GM19351 (cell line): ENCODE results near the gene ZFR2.
"Not testable (repeated sequence)": the region's sequence is repeated elsewhere in the genome, so short reads cannot be mapped to it uniquely, and the experiment has no call there.

Source experiments
- ATAC-seq: cut with Tn5 transposase; IDR thresholded peaks from one replicate; pipeline ENCODE4 v1.9.1; 2021; ENCODE audit warnings: mild to moderate bottlenecking, moderate library complexity; ENCODE audit not compliant: unreplicated experiment

Gene ZFR2

GRCh38 chr19:3874695-3875094, 5.9 kb upstream of the ZFR2 start:
- not testable (repeated sequence) for ATAC-seq

DNA sequence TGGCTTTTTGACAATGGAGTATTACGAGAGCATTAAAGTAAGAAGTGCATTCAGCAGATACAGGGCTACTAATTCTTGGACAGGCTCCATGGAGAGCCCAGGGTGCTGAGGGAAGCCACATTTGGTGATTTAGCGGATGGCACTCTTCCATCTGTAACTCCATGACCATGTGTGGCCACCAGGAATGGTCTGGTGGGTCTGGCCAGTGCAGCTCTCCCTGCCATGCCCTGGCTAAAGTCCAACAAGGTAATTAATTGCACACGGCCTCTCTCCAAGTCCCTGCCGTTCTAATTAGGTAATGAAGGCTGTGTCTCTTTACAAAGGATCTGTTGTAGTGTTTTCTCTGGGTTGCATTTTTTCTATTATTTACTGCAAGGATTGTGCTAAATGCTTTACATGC, 4.3 kb upstream of the ZFR2 start:
- no peak for ATAC-seq

- no peak for ATAC-seq
Observed at GRCh38 chr19:3867971-3868769, 668 bp downstream of the ZFR2 start.

- no peak for ATAC-seq
Observed at GRCh38 chr19:3866910-3867638, 1.8 kb downstream of the ZFR2 start.

- ATAC-seq: no peak
Observed at GRCh38 chr19:3863648-3864047, 5.2 kb downstream of the ZFR2 start.

DNA sequence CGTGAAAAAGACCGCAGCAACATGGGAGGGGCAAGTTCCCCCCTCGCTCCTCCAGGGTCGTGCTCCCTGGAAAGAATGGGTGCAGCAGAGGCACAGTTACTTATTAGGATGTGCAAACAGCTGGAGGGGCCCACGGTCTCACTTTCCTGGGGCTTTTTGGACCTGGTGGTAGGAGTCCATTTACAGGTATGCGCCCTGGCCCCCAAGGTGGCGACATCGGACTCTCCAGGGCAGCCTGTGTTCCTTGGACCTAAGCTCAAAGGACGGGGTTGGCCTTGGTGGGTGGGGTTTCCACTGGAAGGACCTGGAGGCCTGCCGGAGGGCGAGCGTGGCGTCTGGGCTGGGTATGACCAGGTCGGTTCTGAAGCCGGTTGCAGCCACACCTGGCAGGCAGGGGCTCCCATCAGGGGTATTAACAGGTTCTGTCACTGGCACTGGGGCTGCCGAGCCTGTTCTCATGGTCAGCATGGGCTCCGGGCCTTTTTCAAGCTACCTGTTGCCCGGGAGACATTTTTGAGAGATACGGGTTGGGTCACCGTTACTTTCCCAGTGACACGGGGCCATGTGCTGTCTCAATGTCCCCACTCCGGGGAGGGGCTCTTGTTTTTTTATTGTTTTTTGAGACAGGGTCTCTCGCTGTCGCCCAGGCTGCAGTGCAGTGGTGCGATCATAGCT, 5.9 kb downstream of the ZFR2 start:
- ATAC-seq: no peak

DNA sequence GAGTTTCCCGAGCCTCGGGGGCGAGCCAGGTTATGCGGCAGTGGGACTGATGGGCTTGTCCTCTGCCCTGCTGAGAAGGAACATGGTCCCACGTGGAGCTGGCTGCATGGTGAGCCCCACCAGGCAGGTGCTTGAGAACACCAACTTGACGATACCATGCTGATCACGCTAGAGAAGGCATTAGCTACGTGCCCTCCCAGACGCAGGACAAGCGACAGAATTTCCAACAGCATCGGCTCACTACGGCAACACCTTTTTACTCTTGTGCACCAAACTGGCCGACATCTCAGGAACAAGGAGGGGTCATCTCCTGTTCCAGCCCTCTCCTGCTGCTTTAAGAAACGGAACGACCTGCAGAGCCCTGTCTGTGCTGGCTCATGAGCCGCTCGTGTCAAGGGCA, 8.3 kb downstream of the ZFR2 start:
- ATAC-seq: no peak

GRCh38 chr19:3857449-3858003, 11.3 kb downstream of the ZFR2 start:
- no peak for ATAC-seq

GRCh38 chr19:3855320-3855719, 13.5 kb downstream of the ZFR2 start:
- ATAC-seq: no peak

GRCh38 chr19:3852614-3853254, 16.1 kb downstream of the ZFR2 start:
- no peak for ATAC-seq

- ATAC-seq: no peak
Observed at GRCh38 chr19:3852177-3852511, 16.7 kb downstream of the ZFR2 start.

- ATAC-seq: no peak
Observed at GRCh38 chr19:3851254-3852176, 17.3 kb downstream of the ZFR2 start.

DNA sequence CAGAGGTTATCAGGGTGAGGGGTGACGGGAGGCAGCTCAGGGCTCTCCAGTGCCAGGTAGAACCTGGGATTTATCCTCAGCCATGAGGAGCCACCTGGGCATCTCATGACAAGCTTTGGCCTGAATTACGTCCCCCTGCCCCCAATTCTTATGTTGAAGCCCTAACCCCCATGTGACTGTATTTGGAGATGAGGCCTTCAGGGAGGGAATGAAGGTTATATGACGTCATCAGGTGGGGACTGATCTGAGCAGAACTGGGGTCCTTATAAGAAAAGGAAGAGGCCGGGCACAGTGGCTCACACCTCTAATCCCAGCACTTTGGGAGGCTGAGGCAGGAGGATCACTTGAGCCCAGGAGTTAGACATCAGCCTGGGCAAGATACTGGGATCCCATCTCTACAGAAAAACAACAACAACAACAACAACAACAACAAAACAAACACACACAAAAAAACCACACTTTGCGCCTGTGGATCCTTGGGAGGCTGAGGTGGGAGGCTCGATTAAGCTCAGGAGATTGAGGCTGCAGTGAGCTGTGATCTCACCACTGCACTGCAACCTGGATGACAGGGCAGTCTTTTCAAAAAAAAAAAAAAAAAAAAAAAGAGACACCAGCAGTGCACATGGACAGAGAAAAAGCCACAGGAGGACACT, 18.4 kb downstream of the ZFR2 start:
- ATAC-seq: no peak

- ATAC-seq: no peak
Observed at GRCh38 chr19:3849787-3850186, 19.1 kb downstream of the ZFR2 start.

GRCh38 chr19:3849092-3849491, 19.7 kb downstream of the ZFR2 start:
- no peak for ATAC-seq

GRCh38 chr19:3844596-3844995, 24.2 kb downstream of the ZFR2 start:
- no peak for ATAC-seq

DNA sequence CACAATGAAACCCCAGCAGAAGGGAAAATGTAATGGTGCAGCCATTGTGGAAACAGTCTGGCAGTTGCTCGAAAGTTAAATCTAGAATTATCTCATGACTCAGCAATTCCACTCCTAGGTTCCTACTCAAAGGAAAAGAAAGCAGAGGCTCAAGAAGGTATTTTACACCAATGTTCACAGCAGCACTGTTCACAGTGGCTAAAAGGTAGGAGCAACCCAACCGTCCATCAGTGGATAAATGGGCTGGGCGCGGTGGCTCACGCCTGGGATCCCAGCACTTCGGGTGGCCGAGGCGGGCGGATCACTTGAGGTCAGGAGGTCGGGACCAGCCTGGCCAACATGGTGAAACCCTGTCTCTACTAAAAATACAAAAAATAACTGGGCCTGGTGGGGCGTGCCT, 25.9 kb downstream of the ZFR2 start:
- ATAC-seq: no peak

DNA sequence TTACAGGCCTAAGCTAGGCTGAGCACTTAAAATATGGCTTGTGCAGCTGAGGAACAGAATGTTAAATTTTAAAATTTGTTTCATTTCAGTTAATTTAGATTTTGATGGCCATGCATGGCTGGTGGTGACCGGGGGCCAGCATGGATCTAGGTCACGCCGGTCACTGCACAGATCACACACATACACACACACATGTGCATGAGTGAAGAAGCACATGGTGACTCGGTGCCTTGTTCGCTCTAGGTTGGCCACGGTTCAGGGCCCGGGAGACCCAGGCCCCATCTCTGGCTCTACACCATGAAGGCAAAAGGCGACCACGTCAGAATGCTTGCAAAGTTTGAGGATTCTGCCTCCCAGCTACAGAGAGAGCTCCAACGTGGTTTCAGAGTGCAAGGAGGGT, 28.0 kb downstream of the ZFR2 start:
- no peak for ATAC-seq

- no peak for ATAC-seq
Observed at GRCh38 chr19:3839941-3840340, 28.9 kb downstream of the ZFR2 start.

GRCh38 chr19:3838661-3839060, 30.2 kb downstream of the ZFR2 start:
- ATAC-seq: no peak
